NCI-H1417 (cell line): Measurements from ENCODE around the gene EP400.

Source experiments
- DNase-seq, 3 experiments: peaks; one replicate each; lab custom pipeline; 2025; lab: John Stamatoyannopoulos, UW

Gene EP400

GRCh38 chr12:131911851-131912477, 37.8 kb upstream of the EP400 start:
- DNase-seq: no peak

GRCh38 chr12:131912518-131913274, 37.0 kb upstream of the EP400 start:
- DNase-seq: no peak

DNA sequence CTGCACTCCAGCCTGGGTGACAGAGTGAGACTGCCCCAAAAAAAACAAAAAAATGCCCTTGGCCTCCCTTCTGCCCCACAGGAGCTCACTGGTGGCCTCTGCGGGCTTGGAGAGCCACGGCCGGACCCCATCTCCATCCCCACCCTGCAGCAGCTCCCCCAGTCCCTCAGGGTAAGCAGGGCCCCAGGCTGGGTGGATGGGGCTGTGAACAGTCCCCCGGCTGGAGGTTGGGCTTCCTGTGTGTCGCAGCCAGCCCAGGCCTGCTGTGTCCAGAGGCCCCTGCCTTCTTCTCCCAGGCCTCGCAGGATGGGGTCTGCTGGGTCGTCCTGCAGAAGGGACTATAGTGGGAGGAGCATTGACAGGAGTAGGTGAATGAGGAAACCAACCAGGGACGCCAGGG, 36.1 kb upstream of the EP400 start:
- DNase-seq: no peak

DNA sequence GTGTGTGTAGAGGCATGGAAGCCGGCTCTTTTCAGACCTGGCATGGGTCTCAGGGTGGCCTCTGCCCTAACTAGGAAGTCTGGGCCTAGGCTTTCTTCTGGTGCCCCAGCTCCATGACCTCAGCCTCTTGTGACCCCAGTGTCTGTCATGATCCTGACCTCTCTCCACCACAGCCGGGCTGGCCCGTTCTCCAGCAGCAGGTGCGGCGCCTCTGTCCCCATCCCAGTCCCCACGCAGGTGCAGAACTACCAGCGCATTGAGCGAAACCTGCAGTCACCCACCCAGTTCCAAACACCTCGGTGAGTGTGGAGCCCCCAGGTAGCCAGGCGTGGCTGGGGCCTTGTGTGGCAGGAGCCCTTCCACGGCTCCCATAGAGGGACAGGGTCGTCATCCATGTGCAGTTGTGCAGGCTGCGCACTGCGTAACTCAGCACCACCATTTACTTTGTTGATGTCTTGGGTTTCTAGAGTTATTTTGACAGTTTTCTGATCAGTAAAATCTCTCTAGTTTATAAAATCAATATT, 35.5 kb upstream of the EP400 start:
- no peak for DNase-seq

DNA sequence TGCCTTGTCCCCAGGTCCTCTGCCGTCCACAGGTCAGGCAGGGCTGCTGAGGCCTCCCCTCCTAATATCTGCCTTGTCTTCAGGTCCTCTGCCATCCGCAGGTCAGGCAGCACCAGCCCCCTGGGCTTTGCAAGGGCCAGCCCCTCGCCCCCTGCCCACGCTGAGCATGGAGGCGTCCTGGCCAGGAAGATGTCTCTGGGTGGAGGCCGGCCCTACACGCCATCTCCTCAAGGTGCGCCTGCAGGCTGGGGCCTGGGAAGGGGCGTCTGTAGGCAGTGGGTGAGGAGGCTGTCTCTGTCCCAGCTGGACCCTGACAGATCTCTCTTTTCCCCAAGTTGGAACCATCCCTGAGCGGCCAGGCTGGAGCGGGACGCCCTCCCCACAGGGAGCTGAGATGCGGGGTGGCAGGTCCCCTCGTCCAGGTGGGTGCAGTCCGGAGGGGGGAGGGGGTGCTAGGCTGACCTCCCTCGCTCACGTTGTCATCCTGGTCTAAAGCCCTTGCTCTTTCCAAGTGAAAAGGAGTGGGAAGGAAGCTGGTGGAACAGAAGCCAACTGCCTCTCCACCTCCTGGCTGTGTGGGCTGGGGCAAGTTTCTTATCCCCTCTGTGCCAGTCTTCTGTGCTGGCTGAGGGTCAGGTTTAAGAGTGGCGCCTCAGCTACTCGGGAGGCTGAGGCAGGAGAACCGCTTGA, 34.6 kb upstream of the EP400 start:
- no peak for DNase-seq

- no peak for DNase-seq
These were observed 33.9 kb upstream of the EP400 start for GRCh38 chr12:131915823-131916222.

GRCh38 chr12:131916306-131917138, 33.2 kb upstream of the EP400 start:
- no peak for DNase-seq

DNA sequence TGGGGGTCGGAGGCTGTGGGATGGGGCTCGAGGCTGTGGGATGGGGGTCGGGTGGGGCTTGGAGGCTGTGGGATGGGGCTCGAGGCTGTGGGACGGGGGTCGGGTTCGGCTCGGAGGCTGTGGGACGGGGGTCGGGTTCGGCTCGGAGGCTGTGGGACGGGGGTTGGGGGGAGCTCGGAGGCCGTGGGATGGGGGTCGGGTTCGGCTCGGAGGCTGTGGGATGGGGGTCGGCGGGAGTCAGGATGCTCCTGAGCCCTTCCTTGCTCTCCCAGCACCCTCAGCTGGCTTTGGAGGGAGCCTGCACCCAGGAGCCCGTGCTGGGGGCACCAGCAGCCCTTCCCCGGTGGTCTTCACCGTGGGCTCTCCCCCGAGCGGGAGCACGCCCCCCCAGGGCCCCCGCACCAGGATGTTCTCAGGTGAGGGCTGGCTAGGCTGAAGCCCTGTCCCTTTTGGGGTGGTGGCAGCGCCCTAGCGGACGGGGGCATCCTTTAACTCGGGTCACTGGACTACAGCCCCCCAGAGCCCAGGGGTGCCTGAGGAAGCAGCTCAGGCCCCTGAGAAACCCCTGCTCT, 32.5 kb upstream of the EP400 start:
- DNase-seq: no peak

GRCh38 chr12:131917711-131918306, 31.9 kb upstream of the EP400 start:
- DNase-seq: no peak

DNA sequence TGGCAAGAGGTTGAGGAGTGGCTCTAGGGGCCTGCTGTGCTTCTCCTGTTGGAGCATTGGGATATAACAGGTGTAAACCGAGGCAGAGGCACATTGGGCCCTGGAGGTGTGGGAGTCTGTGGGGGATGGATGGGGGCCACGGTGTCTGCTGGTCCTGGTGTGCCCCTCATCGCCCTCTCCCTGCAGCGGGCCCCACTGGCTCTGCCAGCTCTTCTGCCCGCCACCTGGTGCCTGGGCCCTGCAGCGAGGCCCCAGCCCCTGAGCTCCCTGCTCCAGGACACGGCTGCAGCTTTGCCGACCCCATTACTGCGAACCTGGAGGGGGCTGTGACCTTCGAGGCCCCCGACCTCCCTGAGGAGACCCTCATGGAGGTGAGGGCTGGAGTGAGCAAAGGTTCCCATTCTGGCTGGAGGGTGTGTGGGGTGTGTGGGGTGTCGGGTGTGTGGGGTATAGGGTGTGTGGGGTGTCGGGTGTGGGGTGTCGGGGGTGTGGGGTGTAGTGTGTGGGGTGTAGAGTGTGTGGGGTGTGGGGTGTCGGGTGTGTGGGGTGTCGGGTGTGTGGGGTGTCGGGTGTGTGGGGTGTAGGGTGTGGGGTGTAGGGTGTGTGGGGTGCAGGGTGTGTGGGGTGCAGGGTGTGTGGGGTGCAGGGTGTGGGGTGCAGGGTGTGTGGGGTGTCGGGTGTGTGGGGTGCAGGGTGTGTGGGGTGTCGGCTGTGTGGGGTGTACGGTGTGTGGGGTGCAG, 31.3 kb upstream of the EP400 start:
- no peak for DNase-seq

- DNase-seq: no peak
These were observed 30.7 kb upstream of the EP400 start for GRCh38 chr12:131919051-131919347.

GRCh38 chr12:131919366-131920156, 30.2 kb upstream of the EP400 start:
- no peak for DNase-seq

DNA sequence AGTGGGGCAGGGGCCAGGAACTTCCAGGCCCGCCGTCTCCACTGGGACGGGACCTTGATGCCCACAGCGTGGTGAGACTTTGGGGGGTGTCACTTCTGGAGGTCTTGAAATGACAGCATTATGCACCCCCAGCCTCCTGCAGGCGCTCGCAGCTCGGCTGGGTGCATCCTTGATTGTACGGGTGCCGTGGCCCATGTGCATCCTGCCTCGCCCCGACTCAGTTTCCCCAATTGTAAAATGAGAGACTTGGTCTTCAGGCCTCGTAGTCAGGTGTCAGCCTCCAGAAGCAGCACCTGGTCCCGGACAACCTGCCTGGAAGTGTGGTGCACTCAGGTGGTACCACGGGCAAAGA, 29.6 kb upstream of the EP400 start:
- DNase-seq: no peak

DNA sequence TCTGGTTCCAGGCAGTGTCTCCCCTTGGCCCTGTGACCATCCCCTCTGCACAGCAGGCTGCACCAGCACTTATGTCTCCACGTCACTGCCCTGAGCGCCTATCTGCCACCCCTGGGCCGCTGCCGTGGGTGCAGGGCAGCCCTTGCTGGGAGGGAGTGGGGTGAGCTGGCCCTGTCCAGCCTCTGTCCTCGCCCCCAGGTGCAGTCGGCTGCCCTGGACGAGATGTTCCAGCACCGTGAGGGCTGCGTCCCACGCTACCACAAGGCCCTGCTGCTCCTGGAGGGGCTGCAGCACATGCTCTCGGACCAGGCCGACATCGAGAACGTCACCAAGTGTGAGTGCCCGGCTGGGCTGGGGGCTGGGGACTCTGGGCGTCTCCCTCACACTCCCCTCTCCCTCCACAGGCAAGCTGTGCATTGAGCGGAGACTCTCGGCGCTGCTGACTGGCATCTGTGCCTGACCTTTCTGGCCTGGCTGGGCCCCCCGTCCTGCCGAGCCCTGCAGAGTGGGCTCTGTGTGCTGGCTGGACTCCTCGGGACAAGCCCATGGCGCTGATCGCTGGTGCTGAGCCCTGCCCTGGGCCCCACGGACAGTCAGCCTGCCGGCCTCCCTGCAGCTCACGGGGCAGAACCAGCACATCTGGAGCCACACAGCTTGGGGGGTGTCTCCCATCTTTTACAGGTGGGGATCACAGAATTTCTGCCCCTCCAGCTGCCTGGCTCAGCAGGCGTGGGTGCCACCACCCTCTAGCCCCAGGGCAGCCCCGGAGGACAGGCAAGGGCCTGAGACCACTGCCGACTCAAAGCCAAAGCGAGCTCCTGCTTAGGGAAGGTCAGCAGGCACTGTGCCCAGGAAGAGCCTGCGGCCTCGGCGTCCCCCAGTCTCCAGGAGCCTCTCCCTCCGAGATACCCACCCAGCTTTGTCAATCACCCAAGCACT, 28.6 kb upstream of the EP400 start:
- DNase-seq: no peak

- DNase-seq: no peak
These were observed 27.6 kb upstream of the EP400 start for GRCh38 chr12:131921866-131922769.

DNA sequence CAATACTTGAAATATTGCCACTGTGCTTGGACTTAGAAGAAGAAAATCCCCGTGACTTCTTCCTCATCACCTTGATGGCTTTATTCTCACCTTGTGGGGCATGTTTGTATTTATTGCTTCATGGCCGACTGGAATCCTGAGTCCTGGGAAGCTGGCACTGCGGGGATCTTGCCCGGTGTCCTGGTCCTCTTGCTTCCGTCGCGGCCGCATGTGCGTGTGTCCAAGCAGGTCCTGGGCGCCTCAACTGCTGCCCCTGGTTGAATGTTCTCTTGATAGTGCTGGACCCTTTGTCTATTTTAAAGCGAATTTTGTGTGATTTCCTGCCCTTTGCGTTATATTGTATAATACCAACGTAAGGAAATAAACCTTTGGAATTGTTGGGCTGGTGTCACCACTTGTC, 27.0 kb upstream of the EP400 start:
- DNase-seq: no peak

- DNase-seq: peak in 1 of 3 experiments; percentile 38
These were observed 26.5 kb upstream of the EP400 start for GRCh38 chr12:131923260-131923659.
